22Rv1 (cell line): ENCODE results near the gene EID1.

ENCODE experiments used
- CTCF ChIP-seq: fragments of 450-650 bp; IDR thresholded peaks from 2 replicates; pipeline ENCODE4 v1.5.1; 2017; ENCODE audit warnings: mild to moderate bottlenecking
- ZFX ChIP-seq: fragments of 450-650 bp; IDR thresholded peaks from 2 replicates; pipeline ENCODE4 v1.6.1; 2017; ENCODE audit warnings: antibody characterized with exemption, borderline replicate concordance

GRCh38 chr15:48924528-48925393 lies 46.8 kb downstream of the EID1 start:
- TF ChIP-seq CTCF: no peak
- TF ChIP-seq ZFX: no peak
